SK-N-SH (cell line): ENCODE results near the gene PLA2G2F. TPM values are rescaled to one million over a fixed set of nuclear protein-coding genes. Genes with fewer than 3 reads are reported as not detected.

ENCODE experiments used
- CTCF ChIA-PET: fragments of 300-600, 350-600 bp; formaldehyde crosslinking; extraction: SDS; loops from one replicate; lab custom pipeline; 2021; lab: Yijun Ruan, JAX
- POLR2A ChIA-PET: fragments of 350-600 bp; sonication (Branson Sonifier 250); formaldehyde crosslinking; extraction: SDS; loops from one replicate; lab custom pipeline; 2020; ENCODE audit warnings: antibody characterized with exemption, inconsistent platforms; lab: Yijun Ruan, JAX
- DNase-seq: peaks from one replicate; pipeline ENCODE4 v3.0.0; 2012
- H2AFZ ChIP-seq: fragments of 200-600 bp; sonication (generic); 2 replicates; pipeline ENCODE4 v1.8.1; 2016; ENCODE audit warnings: antibody characterized with exemption, mild to moderate bottlenecking, low read depth
- H3F3A ChIP-seq: fragments of 200-600 bp; sonication (generic); replicated peaks from 2 replicates; pipeline ENCODE3; 2016; ENCODE audit warnings: antibody characterized with exemption, mild to moderate bottlenecking; ENCODE audit not compliant: insufficient read depth
- H3K27ac ChIP-seq, 2 experiments: fragments of 200-500 bp in 1 of 2; fragments of 200-600 bp in 1 of 2; sonication (Bioruptor generic) in 1 of 2; sonication (generic), shearing (Covaris generic) in 1 of 2; 2 replicates each; pipeline versions ENCODE4 v1.5.1 to v1.6.1; 2014 to 2016; ENCODE audit warnings: low read depth in 2 of 2, inconsistent platforms in 1 of 2, low read length in 1 of 2, mild to moderate bottlenecking in 1 of 2, mixed read lengths in 1 of 2
- H3K27me3 ChIP-seq: fragments of 200-600 bp; sonication (generic), shearing (Covaris generic); 2 replicates; pipeline ENCODE4 v1.6.1; 2016; ENCODE audit warnings: mixed run types; ENCODE audit not compliant: insufficient read depth
- H3K36me3 ChIP-seq, 2 experiments: fragments of 200-500 bp in 1 of 2; fragments of 200-600 bp in 1 of 2; sonication (Bioruptor generic) in 1 of 2; sonication (generic) in 1 of 2; replicated peaks in 1 of 2; 2 replicates each; pipeline versions ENCODE3 to v1.5.1; 2014 to 2016; ENCODE audit warnings: low read length in 1 of 2, mild to moderate bottlenecking in 1 of 2; ENCODE audit not compliant: insufficient read depth in 2 of 2, control insufficient read depth in 1 of 2
- H3K4me1 ChIP-seq, 2 experiments: fragments of 200-500 bp in 1 of 2; fragments of 200-600 bp in 1 of 2; sonication (Bioruptor generic) in 1 of 2; sonication (generic), shearing (Covaris generic) in 1 of 2; 2 replicates each; pipeline versions ENCODE4 v1.5.1 to v1.6.1; 2014 to 2016; ENCODE audit warnings: low read depth in 1 of 2, low read length in 1 of 2, mixed run types in 1 of 2; ENCODE audit not compliant: insufficient read depth in 2 of 2, control insufficient read depth in 1 of 2
- H3K4me2 ChIP-seq: fragments of 200-600 bp; sonication (generic), shearing (Covaris generic); 2 replicates; pipeline ENCODE4 v1.6.1; 2017; ENCODE audit warnings: mixed run types
- H3K4me3 ChIP-seq, 2 experiments: fragments of 200-500 bp in 1 of 2; fragments of 200-600 bp in 1 of 2; sonication (Bioruptor generic) in 1 of 2; sonication (generic), shearing (Covaris generic) in 1 of 2; 2 replicates each; pipeline versions ENCODE4 v1.5.1 to v1.8.1; 2014 to 2016; ENCODE audit warnings: low read depth in 2 of 2, inconsistent platforms in 1 of 2, low read length in 1 of 2, mild to moderate bottlenecking in 1 of 2, mixed read lengths in 1 of 2, moderate library complexity in 1 of 2
- H3K79me2 ChIP-seq: fragments of 200-600 bp; sonication (generic); 2 replicates; pipeline ENCODE4 v1.8.1; 2017; ENCODE audit warnings: mild to moderate bottlenecking; ENCODE audit not compliant: insufficient read depth
- H3K9ac ChIP-seq: fragments of 200-600 bp; sonication (generic); 2 replicates; pipeline ENCODE4 v1.6.1; 2017; ENCODE audit warnings: mixed run types
- H3K9me2 ChIP-seq: fragments of 200-600 bp; sonication (generic); 2 replicates; pipeline ENCODE4 v1.6.1; 2017; ENCODE audit warnings: mixed run types
- H3K9me3 ChIP-seq: fragments of 200-600 bp; sonication (generic); 2 replicates; pipeline ENCODE4 v1.6.1; 2017; ENCODE audit warnings: mixed run types, mild to moderate bottlenecking, moderate library complexity
- H4K20me1 ChIP-seq: fragments of 200-600 bp; sonication (generic); 2 replicates; pipeline ENCODE4 v1.6.1; 2017; ENCODE audit warnings: mild to moderate bottlenecking, mixed run types; ENCODE audit not compliant: insufficient read depth
- EP300 ChIP-seq, 2 experiments: IDR thresholded peaks; 2 replicates each; pipeline versions ENCODE4 v1.4.0 to v1.6.1; 2012; ENCODE audit warnings: borderline replicate concordance in 1 of 2, low read depth in 1 of 2, low read length in 1 of 2
- FOXM1 ChIP-seq: IDR thresholded peaks from 2 replicates; pipeline ENCODE4 v1.4.0; 2012; ENCODE audit warnings: low read depth, mild to moderate bottlenecking
- GATA2 ChIP-seq: sonication (generic); formaldehyde crosslinking; IDR thresholded peaks from 2 replicates; pipeline ENCODE4 v1.5.0; 2020; ENCODE audit warnings: mild to moderate bottlenecking, missing genetic modification reagents
- JUND ChIP-seq: IDR thresholded peaks from 2 replicates; pipeline ENCODE4 v1.4.0; 2012
- MXI1 ChIP-seq: IDR thresholded peaks from 2 replicates; pipeline ENCODE4 v1.6.1; 2012; ENCODE audit warnings: mild to moderate bottlenecking, low read depth, low read length, improper control_type of control experiment
- NFIC ChIP-seq: IDR thresholded peaks from 2 replicates; pipeline ENCODE4 v1.4.0; 2012; ENCODE audit warnings: borderline replicate concordance
- REST ChIP-seq: IDR thresholded peaks from 2 replicates; pipeline ENCODE4 v1.6.1; 2012; ENCODE audit warnings: mild to moderate bottlenecking, low read depth, low read length, moderate library complexity
- RFX5 ChIP-seq: IDR thresholded peaks from 2 replicates; pipeline ENCODE4 v1.6.1; 2012; ENCODE audit warnings: mild to moderate bottlenecking, improper control_type of control experiment, low read length
- SIN3A ChIP-seq: IDR thresholded peaks from 2 replicates; pipeline ENCODE4 v1.6.1; 2012; ENCODE audit warnings: low read depth, mild to moderate bottlenecking, low read length, moderate library complexity, borderline replicate concordance
- TAF1 ChIP-seq: IDR thresholded peaks from 2 replicates; pipeline ENCODE4 v1.6.1; 2012; ENCODE audit warnings: low read depth, mild to moderate bottlenecking, low read length, moderate library complexity, borderline replicate concordance
- TCF12 ChIP-seq: IDR thresholded peaks from 2 replicates; pipeline ENCODE4 v1.4.0; 2012
- USF1 ChIP-seq: IDR thresholded peaks from 2 replicates; pipeline ENCODE4 v1.4.0; 2012; ENCODE audit warnings: low read depth, borderline replicate concordance
- USF2 ChIP-seq: fragments of 150-350 bp; IDR thresholded peaks from 2 replicates; pipeline ENCODE4 v1.6.1; 2017; ENCODE audit warnings: antibody characterized with exemption, low read length, low read depth, borderline replicate concordance
- ZBTB33 ChIP-seq: IDR thresholded peaks from 2 replicates; pipeline ENCODE4 v1.4.0; 2012; ENCODE audit warnings: low read depth, borderline replicate concordance
- WGBS: methylation state at CpG from one replicate; pipeline ENCODE4 v1.1.6; 2017; ENCODE audit warnings: low lambda C conversion rate; 5-methylcytosine and 5-hydroxymethylcytosine counted together
- polyA plus RNA-seq, 3 experiments: library from polyadenylated mRNA; depleted of rRNA; stranded (reverse); fragments of >200 nt; gene quantifications; 2 replicates each; pipeline ENCODE4 v1.2.3, GENCODE V29; 2012
- TF ChIP-seq, protein P1 (sequence below): fragments of 150-350 bp; IDR thresholded peaks from 2 replicates; pipeline ENCODE4 v1.6.1; 2016; ENCODE audit warnings: mild to moderate bottlenecking, low read depth, low read length

PLA2G2F gene
- polyA plus RNA-seq, 1 of the 3 experiments (the other 2 are of a cell fraction) = not detected

GRCh38 chr1:20115916-20116315 lies 23.2 kb upstream of the PLA2G2F start:
- ChIA-PET CTCF (interaction anchor here (1.6 to 2.4 kb wide), 2 partner anchors 36 to 141 kb away, joined by 5 to 11 read pairs; no protein-coding TSS in a partner anchor), POLR2A (no interaction called here)
- Histone ChIP-seq H3K4me1 (no peaks in the 10 kb centered on the region), H3K9ac (no peak overlapping the region), H3K9me3 (no peaks in the 10 kb centered on the region), H3K4me3 (no peak overlapping the region), H3K4me2 (no peak overlapping the region), H3K27me3 (no peaks in the 10 kb centered on the region; the same call in 1 of the 2 replicates), H3K27ac (no peak overlapping the region), H2AFZ (no peak overlapping the region), H3K79me2 (no peaks in the 10 kb centered on the region), H3K36me3 (no peaks in the 10 kb centered on the region), H4K20me1 (no peaks in the 10 kb centered on the region), H3F3A (no peaks in the 10 kb centered on the region), H3K9me2 (no peaks in the 10 kb centered on the region)
- WGBS = 48% methylated on average over 7 of the region's 7 CpGs
- TF ChIP-seq NFIC = no peak
- TF ChIP-seq ZBTB33 = no peak
- no peak for TF ChIP-seq GATA2 (CRISPR knock-in tag)
- no peak for TF ChIP-seq USF2
- TF ChIP-seq MXI1 = no peak
- no peak for TF ChIP-seq FOXM1
- TF ChIP-seq RFX5 = no peak
- no peak for TF ChIP-seq JUND
- no peak for TF ChIP-seq REST
- TF ChIP-seq, protein P1, sequence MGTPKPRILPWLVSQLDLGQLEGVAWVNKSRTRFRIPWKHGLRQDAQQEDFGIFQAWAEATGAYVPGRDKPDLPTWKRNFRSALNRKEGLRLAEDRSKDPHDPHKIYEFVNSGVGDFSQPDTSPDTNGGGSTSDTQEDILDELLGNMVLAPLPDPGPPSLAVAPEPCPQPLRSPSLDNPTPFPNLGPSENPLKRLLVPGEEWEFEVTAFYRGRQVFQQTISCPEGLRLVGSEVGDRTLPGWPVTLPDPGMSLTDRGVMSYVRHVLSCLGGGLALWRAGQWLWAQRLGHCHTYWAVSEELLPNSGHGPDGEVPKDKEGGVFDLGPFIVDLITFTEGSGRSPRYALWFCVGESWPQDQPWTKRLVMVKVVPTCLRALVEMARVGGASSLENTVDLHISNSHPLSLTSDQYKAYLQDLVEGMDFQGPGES = no peak
- no peak for TF ChIP-seq TCF12
- TF ChIP-seq SIN3A = no peak
- no peak for TF ChIP-seq EP300 (IDR thresholded peaks at IDR 0.05; ENCODE audit: borderline replicate concordance in 1 of 2, low read depth in 1 of 2, low read length in 1 of 2)
- no peak for TF ChIP-seq TAF1
- no peak for TF ChIP-seq USF1
- no peak for DNase-seq
